Measurements from ENCODE around the gene EHF. TPM values are rescaled to one million over a fixed set of nuclear protein-coding genes. Genes with fewer than 3 reads are reported as not detected.

The EHF gene
- total RNA-seq, 1 donor from 2014 or later = not detected

DNA sequence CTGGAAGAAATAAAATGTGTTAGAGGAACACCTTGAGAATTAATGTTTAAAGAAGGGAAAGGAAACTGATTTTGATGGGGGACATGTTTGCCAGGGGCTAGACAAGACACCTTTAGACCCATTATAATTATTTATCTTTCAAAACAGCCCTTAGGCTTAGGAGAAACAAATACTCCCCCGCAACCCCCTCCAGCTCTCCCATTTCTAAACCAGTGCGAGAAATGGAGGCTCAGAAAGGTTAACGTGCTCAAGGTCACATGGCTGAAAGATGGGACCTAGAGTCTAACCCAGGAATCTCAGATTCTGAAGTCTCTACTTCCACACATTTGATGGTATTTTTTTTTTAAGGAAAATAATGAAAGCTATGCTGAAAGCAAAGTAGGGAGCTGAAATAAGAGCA lies 18.0 kb downstream of the EHF start:
- TF ChIP-seq, protein P1, sequence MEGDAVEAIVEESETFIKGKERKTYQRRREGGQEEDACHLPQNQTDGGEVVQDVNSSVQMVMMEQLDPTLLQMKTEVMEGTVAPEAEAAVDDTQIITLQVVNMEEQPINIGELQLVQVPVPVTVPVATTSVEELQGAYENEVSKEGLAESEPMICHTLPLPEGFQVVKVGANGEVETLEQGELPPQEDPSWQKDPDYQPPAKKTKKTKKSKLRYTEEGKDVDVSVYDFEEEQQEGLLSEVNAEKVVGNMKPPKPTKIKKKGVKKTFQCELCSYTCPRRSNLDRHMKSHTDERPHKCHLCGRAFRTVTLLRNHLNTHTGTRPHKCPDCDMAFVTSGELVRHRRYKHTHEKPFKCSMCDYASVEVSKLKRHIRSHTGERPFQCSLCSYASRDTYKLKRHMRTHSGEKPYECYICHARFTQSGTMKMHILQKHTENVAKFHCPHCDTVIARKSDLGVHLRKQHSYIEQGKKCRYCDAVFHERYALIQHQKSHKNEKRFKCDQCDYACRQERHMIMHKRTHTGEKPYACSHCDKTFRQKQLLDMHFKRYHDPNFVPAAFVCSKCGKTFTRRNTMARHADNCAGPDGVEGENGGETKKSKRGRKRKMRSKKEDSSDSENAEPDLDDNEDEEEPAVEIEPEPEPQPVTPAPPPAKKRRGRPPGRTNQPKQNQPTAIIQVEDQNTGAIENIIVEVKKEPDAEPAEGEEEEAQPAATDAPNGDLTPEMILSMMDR (IDR thresholded peaks at IDR 0.05; ENCODE audit: unreplicated experiment) = no peak
- H3K27me3 Mint-ChIP-seq (ENCODE audit: unreplicated experiment) = peaks cover 2% of the 10 kb centered on the region
- no peaks in the 10 kb centered on the region for H3K9me3 Mint-ChIP-seq (ENCODE audit: unreplicated experiment)
- H3K4me3 Mint-ChIP-seq (ENCODE audit: unreplicated experiment) = no peak overlapping the region
- DNase-seq (ENCODE audit: low spot score) = no peak
- no peak overlapping the region for H3K27ac Mint-ChIP-seq (ENCODE audit: unreplicated experiment)
- no peaks in the 10 kb centered on the region for H3K36me3 Mint-ChIP-seq (ENCODE audit: low read depth, unreplicated experiment)
- H3K4me1 Mint-ChIP-seq (ENCODE audit: unreplicated experiment) = peaks cover 6% of the 10 kb centered on the region

DNA sequence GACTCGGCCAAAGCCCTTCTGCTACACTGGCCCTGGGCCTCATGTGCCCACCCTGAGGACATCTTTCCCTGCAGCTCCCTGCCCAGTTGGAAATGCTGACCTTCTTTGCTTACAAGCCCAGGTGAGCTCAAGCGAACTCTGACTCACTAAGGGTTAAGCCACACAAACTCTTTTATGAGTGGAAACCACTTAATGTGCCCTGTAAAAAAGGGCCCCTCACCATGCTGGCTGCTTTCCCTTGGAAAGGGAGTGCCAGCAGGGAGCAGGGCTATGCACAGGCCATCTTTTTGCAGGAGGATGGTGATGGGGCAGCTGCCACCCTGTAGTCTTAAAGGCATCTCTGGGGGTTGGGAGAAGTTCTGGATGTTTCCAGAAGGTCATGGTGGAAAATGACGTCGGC lies 18.7 kb downstream of the EHF start:
- peaks cover 2% of the 10 kb centered on the region for H3K27me3 Mint-ChIP-seq (ENCODE audit: unreplicated experiment)
- H3K9me3 Mint-ChIP-seq (ENCODE audit: unreplicated experiment) = no peaks in the 10 kb centered on the region
- H3K36me3 Mint-ChIP-seq (ENCODE audit: low read depth, unreplicated experiment) = no peaks in the 10 kb centered on the region
- H3K4me3 Mint-ChIP-seq (ENCODE audit: unreplicated experiment) = no peak overlapping the region
- no peak for DNase-seq (ENCODE audit: low spot score)
- TF ChIP-seq, protein P1 (IDR thresholded peaks at IDR 0.05; ENCODE audit: unreplicated experiment) = no peak
- no peak overlapping the region for H3K27ac Mint-ChIP-seq (ENCODE audit: unreplicated experiment)
- peaks cover 8% of the 10 kb centered on the region for H3K4me1 Mint-ChIP-seq (ENCODE audit: unreplicated experiment)

DNA sequence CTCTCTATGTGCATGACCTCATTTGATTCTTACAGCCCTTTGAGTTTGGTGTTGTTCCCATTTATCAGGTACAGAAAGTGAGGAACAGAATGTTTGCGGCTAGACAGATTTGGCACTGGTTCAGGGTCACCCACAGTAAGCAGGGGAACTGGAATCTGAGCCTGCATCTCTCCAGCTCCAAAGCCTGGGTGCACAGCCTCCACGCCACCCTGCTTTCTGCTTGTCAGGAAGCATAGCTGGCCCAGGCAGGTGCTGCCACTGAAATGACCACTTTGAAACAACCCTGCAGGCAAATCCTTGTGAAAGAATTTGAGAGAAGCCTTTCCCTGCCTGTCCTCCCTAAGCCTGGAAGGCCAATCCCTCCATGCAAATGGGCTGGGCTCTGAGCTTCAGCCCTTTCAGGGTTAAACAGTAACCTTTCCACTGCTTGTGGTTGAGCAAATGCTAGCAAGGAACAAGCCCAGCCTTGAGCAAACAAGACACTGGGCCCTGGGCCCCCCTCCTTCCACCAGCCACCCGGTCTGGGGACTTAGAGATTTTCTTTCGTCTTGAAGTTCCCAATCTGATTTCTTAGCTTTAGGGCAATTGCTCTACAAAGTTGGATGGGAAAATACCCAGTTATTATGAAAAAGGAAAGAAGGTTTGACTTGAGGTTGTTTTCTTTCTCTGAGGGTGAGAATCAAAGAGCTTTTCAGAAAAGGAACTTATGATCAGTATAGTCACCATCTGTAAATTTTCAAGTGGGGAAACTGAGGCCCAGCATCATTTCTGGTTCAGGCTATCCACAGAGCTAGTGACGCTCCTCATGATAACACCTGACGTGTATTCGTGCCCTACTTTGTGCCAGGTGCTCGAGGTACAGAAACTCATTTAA lies 19.4 kb downstream of the EHF start:
- no peaks in the 10 kb centered on the region for H3K9me3 Mint-ChIP-seq (ENCODE audit: unreplicated experiment)
- TF ChIP-seq, protein P1 (IDR thresholded peaks at IDR 0.05; ENCODE audit: unreplicated experiment) = no peak
- DNase-seq (ENCODE audit: low spot score) = no peak
- H3K4me1 Mint-ChIP-seq (ENCODE audit: unreplicated experiment) = peaks cover 8% of the 10 kb centered on the region
- no peak overlapping the region for H3K27ac Mint-ChIP-seq (ENCODE audit: unreplicated experiment)
- H3K27me3 Mint-ChIP-seq (ENCODE audit: unreplicated experiment) = peaks cover 2% of the 10 kb centered on the region
- no peak overlapping the region for H3K4me3 Mint-ChIP-seq (ENCODE audit: unreplicated experiment)
- H3K36me3 Mint-ChIP-seq (ENCODE audit: low read depth, unreplicated experiment) = no peaks in the 10 kb centered on the region

DNA sequence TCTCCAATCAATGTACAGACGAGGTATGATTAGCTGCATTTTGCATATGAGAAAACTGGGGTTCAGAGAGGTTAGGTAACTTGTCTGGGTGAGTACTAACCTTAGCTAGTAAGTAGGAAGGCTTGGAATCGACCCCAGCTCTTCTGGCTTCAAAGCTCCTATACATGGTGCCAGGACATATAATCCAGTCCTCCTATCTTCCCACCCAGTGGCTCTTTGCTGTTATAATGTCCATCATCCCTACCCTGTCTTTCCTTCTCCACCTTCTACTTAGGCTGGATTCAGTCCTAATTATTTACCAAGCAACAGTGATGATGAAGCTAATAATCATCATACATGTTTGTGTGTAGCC lies 20.0 kb downstream of the EHF start:
- no peaks in the 10 kb centered on the region for H3K9me3 Mint-ChIP-seq (ENCODE audit: unreplicated experiment)
- no peak overlapping the region for H3K4me3 Mint-ChIP-seq (ENCODE audit: unreplicated experiment)
- TF ChIP-seq, protein P1 (IDR thresholded peaks at IDR 0.05; ENCODE audit: unreplicated experiment) = no peak
- H3K27me3 Mint-ChIP-seq (ENCODE audit: unreplicated experiment) = peaks cover 2% of the 10 kb centered on the region
- peaks cover 10% of the 10 kb centered on the region for H3K4me1 Mint-ChIP-seq (ENCODE audit: unreplicated experiment)
- DNase-seq (ENCODE audit: low spot score) = no peak
- no peak overlapping the region for H3K27ac Mint-ChIP-seq (ENCODE audit: unreplicated experiment)
- H3K36me3 Mint-ChIP-seq (ENCODE audit: low read depth, unreplicated experiment) = no peaks in the 10 kb centered on the region

DNA sequence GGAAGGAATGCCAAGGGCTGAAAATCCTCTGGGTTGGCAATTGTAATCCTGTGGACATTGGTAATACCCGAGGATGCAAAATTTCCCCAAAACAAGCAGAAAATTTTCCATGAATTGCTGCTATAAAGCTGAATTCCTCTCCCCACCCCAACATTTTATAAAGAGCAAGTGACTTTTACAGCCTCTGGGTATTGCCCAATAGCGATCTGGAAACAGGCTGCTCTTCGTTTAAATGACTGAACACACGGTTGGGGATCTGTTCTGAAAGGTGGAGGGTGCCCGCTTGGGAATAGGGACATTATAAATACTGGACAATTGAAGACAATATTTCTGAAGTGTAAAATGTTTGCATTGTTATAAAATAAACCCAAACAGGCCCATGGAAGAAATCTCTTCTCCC lies 20.6 kb downstream of the EHF start:
- no peak for DNase-seq (ENCODE audit: low spot score)
- no peaks in the 10 kb centered on the region for H3K9me3 Mint-ChIP-seq (ENCODE audit: unreplicated experiment)
- peaks cover 2% of the 10 kb centered on the region for H3K27me3 Mint-ChIP-seq (ENCODE audit: unreplicated experiment)
- H3K36me3 Mint-ChIP-seq (ENCODE audit: low read depth, unreplicated experiment) = no peaks in the 10 kb centered on the region
- no peak overlapping the region for H3K27ac Mint-ChIP-seq (ENCODE audit: unreplicated experiment)
- TF ChIP-seq, protein P1 (IDR thresholded peaks at IDR 0.05; ENCODE audit: unreplicated experiment) = no peak
- peaks cover 10% of the 10 kb centered on the region for H3K4me1 Mint-ChIP-seq (ENCODE audit: unreplicated experiment)
- H3K4me3 Mint-ChIP-seq (ENCODE audit: unreplicated experiment) = no peak overlapping the region

Data from endothelial cell (in vitro differentiated cells).